Posterior cingulate gyrus (tissue), 11 donors: ENCODE data around the gene CCNB3.

ENCODE experiments used
- DNase-seq, 10 donors: peaks; one replicate each; pipeline versions ENCODE4 v3.0.0 to v3.0.0-alpha.2; 2020 to 2021; ENCODE audit warnings: mixed read lengths in 3 of 10
- intact Hi-C: fragments of 100-400 bp; cut with DNase I; formaldehyde crosslinking; loops from one replicate; pipeline ENCODE4 v1.15.1; 2023

The CCNB3 gene, protein sequence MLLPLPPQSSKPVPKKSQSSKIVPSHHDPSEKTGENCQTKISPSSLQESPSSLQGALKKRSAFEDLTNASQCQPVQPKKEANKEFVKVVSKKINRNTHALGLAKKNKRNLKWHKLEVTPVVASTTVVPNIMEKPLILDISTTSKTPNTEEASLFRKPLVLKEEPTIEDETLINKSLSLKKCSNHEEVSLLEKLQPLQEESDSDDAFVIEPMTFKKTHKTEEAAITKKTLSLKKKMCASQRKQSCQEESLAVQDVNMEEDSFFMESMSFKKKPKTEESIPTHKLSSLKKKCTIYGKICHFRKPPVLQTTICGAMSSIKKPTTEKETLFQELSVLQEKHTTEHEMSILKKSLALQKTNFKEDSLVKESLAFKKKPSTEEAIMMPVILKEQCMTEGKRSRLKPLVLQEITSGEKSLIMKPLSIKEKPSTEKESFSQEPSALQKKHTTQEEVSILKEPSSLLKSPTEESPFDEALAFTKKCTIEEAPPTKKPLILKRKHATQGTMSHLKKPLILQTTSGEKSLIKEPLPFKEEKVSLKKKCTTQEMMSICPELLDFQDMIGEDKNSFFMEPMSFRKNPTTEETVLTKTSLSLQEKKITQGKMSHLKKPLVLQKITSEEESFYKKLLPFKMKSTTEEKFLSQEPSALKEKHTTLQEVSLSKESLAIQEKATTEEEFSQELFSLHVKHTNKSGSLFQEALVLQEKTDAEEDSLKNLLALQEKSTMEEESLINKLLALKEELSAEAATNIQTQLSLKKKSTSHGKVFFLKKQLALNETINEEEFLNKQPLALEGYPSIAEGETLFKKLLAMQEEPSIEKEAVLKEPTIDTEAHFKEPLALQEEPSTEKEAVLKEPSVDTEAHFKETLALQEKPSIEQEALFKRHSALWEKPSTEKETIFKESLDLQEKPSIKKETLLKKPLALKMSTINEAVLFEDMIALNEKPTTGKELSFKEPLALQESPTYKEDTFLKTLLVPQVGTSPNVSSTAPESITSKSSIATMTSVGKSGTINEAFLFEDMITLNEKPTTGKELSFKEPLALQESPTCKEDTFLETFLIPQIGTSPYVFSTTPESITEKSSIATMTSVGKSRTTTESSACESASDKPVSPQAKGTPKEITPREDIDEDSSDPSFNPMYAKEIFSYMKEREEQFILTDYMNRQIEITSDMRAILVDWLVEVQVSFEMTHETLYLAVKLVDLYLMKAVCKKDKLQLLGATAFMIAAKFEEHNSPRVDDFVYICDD (N-terminal part only)

DNA sequence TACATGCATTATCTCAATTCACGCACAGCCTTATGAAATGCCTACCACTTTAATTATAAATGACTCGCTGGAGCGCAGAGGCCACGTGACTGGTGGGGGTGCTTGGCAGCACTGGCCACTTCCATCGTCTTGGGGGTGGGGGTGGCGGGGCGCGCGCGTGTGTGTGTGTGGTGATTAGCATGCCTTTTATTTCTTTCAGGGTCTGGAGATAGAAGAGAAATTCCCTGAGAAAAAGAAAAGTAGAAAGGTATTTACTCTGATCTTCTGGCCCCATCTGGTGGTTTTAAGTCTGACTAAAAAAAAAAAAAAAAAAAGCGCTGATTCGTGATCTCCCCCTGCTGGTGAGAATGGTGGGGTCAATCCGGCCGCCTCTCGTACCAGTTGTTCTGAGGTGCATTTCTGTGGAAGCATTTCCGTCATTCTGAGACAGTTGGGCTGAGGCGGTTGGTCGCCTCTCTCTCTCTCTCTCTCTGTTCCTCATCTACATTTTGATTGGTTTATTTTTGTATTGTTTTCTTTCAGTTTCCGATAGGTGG is at the start of gene CCNB3:
Gene CCNB3 (plus strand): TSS at position 402 of the 536 bp plus-strand sequence. CDS start 80,399 bp downstream, outside the sequence.
- peak; percentile 33 to 92 (median 59) for DNase-seq
- intact Hi-C loops = loop anchor here (5.0 kb wide), 1 partner anchor 378 kb away; no protein-coding TSS in a partner anchor

DNA sequence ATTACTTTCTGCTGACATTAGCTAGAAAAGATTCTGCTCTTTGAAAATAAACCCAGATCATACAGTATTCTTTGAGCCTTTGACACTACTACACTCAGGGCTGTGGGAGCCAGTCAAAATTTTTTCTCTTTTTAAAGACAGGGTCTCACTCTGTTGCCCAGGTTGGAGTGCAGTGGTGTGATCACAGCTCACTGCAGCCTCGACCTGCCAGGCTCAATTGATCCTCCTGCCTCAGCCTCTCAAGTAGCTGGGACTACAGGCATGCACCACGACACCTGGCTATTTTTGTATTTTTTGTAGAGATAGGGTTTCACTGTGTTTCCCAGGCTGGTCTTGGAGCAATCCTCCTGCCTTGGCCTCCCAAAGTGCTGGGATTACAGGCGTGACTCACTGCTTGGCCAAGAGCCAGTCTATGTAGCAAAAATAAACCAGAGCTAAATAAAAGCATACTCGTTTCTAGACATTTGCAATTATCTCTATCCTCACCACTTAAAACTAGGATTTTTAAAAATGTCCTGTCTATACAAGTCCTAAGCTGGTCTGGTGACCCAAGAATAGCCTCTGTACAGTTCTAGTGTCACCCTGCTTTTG is 46.9 kb upstream of the CCNB3 start:
- no peak for DNase-seq

DNA sequence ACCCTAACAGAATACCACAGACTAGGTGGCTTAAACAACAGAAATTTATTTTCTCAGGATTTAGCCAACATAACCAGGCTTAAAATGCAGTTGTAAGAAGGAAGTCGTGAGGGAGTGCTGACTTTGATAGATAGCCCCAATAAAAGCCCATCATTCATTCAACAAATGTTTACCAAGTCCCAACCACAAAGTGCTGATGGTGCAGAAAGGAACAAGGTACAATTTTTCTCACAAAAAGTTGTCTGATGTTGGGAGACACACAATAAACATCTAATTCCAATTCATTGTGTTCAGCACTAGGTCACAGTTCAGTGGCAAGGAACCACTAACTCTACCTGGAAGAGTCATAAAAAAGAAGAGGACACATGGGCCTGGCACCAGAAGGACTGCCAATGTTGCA is 46.0 kb upstream of the CCNB3 start:
- intact Hi-C loops = loop anchor here (10.0 kb wide), 1 partner anchor 64 kb away; no protein-coding TSS in a partner anchor
- no peak for DNase-seq

More for the DNA sequence above, 46.9 kb upstream of the CCNB3 start:
- intact Hi-C loops = loop anchor here (10.0 kb wide), 1 partner anchor 63 kb away; no protein-coding TSS in a partner anchor

DNA sequence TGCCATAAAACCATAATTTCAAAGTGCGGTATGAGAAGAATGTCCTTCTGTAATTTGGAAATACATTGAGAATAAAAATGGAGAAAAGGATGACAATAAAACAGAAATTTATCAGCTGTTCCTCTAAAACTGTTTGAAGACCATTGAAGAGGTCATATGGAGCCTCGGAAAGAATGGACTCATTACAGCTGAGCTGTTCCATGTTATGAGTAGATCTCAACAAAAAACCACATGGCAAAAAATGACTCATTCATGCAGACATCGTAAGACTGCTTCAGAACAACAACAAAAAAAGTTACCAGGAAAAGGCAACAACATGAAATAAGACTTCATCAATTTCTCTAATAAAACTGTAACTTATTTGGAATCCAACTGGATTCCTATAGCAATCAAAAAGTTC is 43.4 kb upstream of the CCNB3 start:
- intact Hi-C loops = no loop called here

DNA sequence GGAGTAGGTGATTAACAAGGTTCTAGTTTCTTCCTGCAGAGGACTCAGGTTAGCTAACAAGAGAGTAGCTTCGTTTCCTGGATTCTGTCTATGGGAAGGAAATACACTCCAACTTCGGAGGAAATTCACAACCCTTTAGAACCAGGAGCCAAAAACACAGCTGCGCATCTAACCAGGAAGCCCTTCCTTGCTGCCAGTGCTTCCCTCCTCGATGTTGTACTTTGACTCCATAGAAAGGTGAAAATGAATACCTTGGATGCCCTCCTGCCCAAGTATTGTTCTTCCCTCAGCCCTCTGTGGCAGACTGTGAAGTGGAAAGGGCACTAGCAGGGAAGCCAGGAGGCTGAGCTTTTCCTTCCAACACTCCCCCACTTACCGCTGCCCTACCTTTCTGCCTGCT is 38.8 kb upstream of the CCNB3 start:
- no peak for DNase-seq
- intact Hi-C loops = no loop called here

More for the DNA sequence above, 43.4 kb upstream of the CCNB3 start:
- DNase-seq = no peak

DNA sequence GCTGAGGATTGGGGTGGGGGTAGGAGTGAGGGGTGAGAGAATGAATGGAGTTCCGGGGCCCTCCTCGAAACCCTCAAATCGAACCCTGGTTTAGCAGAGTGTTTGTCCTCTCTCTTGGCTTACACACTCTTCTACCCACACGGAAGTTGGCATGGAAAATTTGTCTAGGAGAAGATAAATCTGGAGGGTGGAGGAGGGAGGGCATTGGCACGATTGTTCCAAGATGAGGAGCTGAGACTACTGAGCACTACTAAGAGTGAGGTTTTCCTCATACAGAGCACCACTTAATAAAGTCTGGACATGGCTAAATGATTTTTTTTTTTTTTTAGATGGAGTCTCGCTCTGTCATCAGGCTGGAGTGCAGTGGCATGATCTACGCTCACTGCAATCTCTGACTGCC is 37.2 kb upstream of the CCNB3 start:
- no peak for DNase-seq
- intact Hi-C loops = no loop called here

DNA sequence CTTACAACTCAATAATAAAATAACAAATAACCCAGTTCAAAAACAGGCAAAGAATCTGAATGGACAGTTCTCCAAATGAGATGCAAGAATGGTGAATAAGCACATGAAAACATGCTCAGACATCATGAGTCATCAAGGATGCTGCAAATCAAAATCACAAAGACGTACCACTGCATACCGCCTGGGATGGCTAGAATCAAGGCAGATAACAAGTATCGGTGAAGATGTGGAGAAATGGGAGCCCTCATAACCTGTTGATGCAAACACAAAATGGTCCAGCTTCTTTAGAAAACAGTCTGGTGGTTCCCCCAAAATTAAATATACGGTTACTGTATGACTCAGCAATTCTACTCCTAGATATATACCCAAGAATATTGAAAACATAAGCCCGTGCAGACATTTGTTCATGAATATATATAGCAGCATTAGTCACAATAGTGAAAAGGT is 36.3 kb upstream of the CCNB3 start:
- DNase-seq = no peak
- intact Hi-C loops = no loop called here

DNA sequence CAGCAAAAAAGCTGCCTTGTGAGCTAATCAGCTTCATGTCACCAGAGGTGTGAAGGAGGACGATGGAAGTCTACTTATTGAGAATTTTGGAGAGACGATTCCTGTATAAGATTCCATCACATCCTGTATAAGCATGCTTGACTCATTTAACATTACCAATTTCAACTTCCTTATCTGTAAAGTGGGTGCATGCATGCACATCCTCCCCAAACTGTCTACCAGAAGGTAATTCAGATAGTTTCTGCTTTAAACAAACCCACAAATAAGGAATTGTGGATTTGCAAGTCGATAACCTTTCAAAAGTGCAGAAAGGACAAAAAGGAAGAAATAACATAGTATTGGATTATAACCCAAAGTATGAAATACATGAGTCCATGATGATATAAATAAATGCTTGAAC is 34.8 kb upstream of the CCNB3 start:
- intact Hi-C loops = no loop called here
- no peak for DNase-seq

DNA sequence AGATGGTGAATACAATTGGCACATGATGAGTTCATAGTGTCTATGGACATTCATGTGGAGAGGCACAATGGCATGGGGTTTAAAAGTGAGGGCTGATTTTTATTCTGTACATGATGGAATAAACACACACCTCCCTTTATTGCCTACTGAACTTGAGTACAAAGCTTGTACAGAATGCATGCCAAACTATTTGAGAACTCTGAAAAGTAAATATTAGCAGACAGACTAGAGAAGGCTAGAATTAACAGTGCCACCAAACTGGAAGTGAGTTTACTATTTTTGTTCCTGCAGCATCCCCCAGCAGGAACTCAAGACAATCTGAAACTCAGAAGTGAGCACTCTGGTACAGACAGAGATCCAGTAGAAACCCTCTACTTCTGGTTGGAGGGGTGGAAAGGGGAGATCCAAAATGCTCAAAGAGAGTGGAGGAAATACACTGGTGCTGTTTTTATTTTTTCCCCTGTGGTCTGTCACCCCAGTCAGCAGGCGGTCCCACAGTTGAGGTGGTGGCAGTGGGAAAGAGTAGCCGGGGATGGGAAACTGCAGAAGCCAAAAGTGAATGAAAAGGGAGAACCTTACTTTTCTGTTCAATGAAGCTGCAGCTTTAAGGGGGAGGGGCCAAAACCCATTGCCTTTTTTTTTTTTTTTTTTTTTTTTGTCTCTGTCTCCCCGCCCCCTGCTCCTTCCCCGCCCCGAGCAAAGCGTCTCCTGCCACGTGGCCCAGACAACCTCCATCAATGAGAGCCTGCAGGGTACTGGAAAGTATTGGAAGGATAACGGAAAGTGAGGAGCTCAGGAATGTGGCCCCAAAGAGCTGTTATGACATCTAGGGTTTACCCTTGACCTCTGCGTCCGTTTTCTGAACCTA is 24.3 kb upstream of the CCNB3 start:
- intact Hi-C loops = no loop called here

DNA sequence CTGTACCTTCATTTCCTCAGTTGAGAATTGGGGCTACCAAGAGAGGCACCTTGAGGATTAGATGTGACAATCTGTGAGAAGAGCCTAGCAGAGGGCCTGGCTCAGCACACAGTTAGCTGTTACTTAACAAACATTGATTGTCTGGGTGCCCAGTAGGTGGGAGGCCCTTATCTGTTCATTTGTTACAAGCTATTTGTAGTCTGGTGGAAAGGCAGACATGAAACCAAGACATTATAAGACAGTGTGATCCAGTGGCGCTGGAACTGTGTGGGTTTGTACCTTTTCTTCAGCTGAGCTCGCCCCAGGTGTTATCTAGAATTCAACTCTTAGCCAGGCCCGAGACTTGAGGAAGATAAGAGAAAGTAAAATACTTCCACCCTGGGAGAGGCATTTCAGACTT is 20.7 kb upstream of the CCNB3 start:
- no peak for DNase-seq
- intact Hi-C loops = no loop called here

More for the DNA sequence above, 24.3 kb upstream of the CCNB3 start:
- no peak for DNase-seq

DNA sequence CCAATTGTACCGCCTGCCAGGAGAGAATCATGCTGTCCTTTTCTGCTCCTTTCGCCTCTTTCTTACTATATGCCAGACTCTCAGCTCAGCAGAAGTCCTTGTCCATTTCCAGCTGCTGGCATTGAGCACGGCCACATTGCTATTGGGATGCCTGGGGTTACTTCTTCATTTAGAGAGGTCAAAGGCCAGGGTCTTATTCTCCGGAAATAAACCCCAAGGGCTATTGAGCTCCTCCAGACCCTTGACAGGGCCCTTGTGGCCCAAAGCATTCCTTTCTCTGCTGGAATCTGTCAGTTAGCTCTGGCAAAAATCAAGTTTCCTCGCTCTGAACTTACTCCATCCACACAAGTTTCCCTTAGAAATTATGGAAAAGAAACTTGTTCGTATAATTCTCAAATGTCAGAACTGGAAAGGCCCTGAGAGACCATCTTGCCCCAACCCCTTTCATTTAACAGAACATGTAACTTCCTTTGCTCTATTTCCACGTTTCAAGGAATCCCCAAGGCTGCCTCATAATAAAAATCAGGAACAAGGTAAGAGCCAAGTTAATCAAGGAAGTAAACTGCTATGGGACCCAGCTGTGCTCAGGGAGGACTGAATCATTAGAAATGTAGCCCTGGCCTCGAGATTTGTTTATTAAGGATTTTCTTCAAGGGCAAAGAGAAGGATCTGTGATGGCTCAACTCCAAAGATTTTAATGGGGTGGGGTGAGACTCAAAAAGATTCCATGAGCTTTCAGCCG is 15.5 kb upstream of the CCNB3 start:
- intact Hi-C loops = no loop called here
- DNase-seq = no peak

DNA sequence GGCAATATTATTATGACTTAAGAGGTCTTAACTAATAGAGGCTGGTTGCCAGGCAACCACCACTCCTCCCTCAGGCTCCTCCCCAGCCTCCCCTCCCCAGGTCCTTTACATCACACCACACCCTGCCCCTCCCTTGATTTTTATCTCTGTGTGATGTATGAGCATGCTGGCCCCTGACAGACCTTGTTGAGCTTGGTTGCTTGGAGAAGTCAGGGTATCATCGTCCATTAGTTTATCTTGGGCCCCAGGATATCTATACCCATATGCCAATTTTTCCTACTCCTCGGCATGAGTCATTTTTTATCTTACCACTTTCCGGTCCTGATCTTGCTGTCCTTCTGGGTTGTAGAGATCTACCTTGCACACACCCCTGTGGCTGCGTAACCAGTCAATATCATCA is 6.2 kb upstream of the CCNB3 start:
- intact Hi-C loops = no loop called here
- DNase-seq = no peak

DNA sequence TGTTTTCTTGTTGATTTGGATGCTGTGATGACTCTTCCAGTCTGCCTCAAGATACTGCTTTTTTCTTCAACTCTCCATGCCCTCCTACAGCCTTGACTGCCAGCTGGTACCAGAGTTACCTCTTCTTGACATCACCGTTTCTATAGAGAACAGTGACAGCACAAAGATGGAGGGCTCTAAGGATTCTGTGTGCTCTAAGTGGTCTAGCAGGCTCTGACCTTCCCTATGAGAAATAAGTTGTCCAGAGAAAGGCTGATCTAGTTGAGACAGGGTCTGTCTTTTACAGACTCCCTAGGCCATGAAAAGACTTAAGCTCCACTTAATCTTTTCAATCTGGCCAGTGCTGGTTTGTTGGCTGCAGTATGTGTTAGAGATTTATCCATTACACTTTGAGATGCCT is 3.7 kb upstream of the CCNB3 start, which contains the start of gene AKAP4:
Gene AKAP4 (minus strand): TSS at position 101 of the 400 bp plus-strand sequence. CDS start 118 bp downstream, outside the sequence.
- intact Hi-C loops = loop anchor here (5.0 kb wide), 1 partner anchor 381 kb away; no protein-coding TSS in a partner anchor
- DNase-seq = no peak

DNA sequence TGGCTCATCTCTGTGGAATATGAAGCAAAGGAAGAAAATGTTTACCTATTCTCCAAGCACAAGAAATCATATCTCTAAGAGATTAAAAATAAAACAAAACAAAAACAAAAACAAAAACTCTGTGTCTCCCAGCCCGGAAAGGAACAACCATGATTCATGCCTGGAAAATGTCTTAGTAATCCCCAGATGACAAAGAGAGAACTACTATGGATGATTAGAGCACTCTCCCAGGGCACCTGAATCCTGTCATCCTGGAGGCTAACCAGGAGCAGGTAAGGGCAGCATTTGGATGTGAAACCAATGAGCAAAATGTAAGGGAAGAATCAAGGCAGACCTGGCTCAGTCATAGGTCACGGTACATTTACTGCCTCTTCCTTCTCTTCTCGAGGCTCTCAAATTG is 2.0 kb upstream of the CCNB3 start:
- no peak for DNase-seq
- intact Hi-C loops = loop anchor here (5.0 kb wide), 1 partner anchor 380 kb away; no protein-coding TSS in a partner anchor

DNA sequence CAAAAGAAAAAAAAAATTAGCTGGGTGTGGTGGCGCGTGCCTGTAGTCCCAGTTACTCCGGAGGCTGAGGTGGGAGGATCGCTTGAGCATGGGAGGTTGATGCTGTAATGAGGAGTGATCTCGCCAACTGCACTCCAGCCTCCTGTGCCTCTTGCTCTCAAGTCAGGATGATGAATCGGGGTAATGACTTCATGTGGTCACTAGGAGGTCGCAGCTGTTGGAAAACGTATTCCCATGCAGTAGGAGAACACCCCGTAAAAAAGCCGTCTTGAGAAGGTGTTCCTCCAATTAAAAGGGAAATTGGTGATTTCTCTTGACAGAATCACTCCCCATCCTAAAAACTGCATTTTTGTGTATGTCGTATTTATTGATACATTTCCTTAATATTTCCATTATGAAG is 2.2 kb downstream of the CCNB3 start:
- intact Hi-C loops = no loop called here
- DNase-seq = no peak

DNA sequence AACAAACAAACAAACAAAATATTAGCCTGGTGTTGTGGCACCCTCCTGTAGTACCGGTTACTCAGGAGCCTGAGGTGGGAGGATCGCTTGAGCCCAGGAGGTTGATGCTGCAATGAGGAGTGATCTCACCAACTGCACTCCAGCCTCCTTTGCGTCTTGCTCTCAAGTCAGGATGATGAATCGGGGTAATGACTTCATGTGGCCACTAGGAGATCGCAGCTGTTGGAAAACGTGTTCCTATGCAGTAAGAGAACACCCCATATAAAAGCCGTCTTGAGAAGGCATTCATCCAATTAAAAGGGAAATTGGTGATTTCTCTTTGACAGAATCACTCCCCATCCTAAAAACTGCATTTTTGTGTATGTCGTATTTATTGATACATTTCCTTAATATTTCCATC is 6.9 kb downstream of the CCNB3 start:
- no peak for DNase-seq
- intact Hi-C loops = no loop called here

DNA sequence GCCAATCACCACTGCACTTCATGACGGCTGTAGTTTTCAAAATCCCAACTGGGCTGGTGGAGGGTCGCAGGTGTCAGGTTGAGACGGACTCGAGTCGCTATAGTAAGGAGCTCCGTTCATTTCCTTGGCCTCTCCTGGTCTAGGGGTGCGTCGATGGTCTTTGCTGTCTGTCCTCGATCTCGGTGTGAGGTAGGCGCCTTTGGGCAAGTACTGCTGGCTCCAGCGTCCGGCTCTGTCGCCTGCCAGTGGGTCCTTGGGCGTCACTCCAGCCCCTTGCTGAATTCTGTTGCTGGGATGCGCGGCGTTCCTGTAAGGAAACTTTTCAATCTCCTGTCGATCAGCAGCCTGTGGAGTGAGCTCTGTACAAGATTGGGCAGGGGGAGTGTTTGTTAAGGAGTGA is 76.7 kb downstream of the CCNB3 start:
- DNase-seq = peak in 3 of 10 donors; percentile 24 to 54 (median 50)
- intact Hi-C loops = no loop called here

DNA sequence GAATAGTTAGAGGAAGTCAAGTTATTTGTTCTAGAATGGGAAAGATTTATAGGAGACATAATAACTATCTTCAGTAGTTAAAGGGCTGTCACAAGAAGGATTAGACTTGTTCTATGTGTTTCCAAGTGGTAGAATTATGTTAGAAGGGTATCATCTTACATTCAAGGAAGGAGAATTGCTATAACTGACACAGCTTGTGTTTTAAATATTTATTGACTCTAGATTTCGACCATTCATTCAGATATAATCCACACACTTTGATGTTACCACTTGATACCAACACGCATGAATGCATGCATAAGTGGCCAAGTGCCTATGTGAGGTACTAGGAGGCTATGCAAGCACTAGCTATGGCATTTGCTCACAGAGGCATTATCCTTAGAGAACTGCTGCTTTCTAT is 122.7 kb downstream of the CCNB3 start:
- no peak for DNase-seq
- intact Hi-C loops = no loop called here
